CD4-positive, alpha-beta T cell treated with Interleukin-17A for 4 hours (primary cell): ENCODE data around the gene TPRX1.
"Not testable (repeated sequence)": the region's sequence is repeated elsewhere in the genome, so short reads cannot be mapped to it uniquely, and the experiment has no call there.

ENCODE experiments used
- DNase-seq: peaks from one replicate; pipeline ENCODE4 v3.0.0-alpha.2; 2020; ENCODE audit warnings: mixed read lengths

The TPRX1 gene

DNA sequence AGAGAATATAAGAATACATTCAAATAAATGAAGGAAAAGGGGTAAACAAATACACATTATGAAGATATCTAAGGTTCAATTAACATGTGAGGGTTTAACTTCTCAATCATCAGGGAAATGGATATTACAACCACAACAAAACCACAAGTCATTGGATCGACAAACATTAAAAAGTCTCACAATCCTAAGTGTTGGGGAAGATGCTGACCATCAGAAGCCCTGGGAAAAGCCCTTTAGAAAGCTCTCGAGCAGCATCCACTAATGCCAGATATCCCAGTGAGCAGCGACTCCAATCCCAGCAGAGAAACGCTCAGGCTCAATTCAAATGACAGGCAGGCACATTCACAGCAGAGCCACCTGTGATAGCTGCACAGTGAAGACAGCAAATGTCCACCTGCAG lies 3.1 kb downstream of the TPRX1 start:
- DNase-seq, result no peak

DNA sequence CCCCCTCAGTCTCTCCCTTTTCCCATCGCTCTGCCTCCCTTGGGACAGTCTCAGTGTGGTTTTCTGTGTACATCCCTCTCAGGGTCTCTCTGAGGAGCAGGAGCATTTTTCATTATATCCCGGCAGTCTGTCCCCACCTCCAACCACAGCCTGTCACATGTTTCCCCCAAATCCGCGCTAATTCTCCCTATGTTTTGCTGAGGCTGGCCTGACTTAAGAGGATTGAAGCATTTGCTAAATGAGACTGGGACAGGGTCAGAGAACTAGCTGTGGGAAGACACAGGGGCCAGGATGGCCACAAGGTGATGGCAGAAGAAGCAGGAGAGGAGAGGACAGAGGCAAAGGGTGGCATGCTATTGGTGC lies 5.5 kb downstream of the TPRX1 start:
- no peak for DNase-seq

DNA sequence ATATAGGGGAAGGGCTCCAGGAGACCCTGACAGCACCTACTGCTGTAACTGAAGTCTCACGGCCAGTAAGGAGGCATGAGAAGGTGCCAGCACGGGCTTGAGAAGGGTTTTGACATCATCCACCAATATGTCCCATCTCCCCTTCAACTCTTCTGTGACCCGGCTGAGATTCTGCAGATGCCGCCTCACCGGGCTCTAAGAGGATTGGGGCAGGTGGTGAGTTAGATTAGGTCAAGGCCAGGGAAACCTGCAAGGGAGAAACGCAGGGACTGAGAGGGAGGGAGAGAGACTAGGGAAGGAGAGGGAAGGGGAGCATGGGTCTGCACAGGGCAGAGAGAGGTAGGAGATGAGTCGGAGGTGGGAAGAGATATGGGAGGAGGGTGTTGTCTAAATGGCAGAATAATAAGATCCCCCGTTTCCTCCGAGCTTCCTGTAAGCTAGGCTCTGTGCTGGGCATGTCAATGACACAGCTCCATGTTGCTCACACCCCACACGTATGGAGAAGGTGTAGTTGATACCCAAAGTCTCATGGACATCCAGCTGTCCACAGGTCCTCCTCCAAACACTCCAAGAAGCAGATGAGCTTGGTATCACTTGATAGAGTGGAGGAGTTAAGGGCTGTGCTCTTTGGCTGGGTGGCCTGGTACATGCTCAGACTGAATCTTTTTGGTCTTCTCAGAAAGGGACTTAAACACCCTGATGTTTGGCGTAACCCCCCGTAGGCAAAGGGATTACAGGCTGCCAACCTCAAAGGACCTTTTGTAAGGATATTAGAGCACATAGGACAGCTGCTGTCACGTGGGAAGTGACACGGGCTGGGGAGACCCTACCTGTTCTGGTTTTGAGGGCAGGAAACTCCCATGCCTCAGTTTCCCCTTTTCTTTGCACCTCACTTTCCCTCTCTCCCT lies 6.1 kb downstream of the TPRX1 start:
- DNase-seq, result no peak

DNA sequence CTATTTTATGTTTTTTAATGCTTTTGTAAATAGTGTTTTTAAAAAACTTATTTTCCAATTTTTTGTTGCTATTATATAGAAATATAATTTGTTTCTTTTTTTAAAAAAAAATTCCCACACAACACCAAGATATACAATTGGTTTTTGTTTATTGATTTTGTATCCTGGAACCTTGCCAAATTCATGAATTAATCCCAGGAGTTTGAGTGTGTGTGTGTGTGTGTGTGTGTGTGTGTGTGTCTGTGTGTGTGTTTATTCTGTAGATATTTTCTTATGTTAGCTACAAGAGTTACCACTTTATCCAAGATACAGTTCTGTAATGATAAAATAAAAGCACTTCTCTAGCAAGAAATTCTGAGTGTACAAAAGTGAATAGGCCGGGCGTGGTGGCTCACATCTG lies 7.6 kb downstream of the TPRX1 start:
- no peak for DNase-seq

DNA sequence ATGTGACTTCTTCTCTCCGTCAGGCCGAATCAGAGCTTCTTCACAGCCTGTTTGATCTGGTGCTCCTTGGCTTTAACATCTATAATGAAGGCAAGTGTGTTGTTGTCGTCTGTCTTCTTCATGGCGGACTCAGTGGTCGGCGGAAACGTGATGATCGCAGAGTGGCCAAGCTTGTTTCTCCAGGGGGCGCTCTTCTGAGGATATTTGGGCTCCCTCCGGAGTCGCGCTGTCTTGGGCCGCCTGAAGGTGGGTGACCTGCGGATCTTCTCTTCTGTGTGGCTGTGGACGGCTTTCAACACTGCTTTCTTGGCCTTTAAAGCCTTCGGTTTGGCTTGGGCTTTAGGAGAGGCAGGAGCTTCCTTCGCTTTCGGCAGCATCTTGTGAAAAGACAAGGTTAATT lies 9.8 kb downstream of the TPRX1 start:
- DNase-seq, result no peak

DNA sequence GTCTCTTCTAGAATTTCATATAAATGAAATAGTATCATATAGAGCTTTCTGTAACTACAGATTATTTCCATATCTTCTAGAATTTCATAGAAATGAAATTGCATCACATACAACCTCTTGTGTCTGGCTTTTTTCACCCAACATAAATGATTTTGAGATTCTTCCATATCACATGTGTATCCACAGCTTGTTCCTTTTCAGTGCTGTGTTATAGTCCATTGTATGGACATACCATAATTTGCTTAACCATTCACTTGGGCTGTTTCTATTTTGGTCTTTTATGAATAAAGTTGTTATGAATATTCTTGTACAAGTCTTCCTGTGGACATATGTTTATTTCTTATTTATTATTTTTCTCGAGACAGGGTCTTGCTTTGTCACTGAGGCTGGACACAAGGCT lies 11.7 kb downstream of the TPRX1 start:
- DNase-seq, result no peak

DNA sequence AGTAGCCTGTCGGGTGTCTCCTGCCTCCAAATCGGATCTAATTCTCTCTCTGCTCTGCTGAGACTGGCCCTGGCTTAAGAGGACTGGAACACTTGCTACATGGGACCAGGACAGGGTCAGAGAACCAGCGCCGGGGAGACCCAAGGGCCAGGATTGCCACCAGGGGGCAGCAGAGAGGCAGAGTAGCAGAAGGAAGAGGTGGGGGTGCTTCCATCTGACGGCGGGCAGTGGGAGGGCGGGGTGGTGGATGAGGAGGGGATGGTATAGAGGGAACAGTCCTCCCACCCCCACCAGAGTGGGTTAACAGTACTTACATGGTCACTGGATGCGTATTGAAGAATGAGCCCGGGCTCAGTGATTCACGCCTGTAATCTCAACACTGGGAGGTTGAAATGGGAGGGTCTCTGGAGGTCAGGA lies 13.9 kb downstream of the TPRX1 start:
- peak; percentile 93 for DNase-seq

DNA sequence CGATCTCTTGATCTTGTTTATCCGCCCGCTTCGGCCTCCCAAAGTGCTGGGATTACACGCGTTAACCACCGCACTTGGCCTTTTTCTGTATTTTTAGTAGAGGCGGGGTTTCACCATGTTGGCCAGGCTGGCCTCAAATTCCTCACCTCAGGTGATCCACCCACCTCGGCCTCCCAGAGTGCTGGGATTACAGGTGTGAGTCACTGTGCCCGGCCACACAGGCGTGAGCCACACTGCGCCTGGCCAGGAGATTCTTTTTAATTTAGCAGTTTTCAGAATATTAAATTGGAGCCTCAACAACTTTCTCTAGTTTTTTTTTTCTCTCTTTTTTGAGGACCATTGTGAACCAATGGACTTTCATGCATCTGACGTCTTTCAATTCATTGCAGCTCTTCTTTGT lies 14.5 kb downstream of the TPRX1 start:
- not testable (repeated sequence) for DNase-seq

DNA sequence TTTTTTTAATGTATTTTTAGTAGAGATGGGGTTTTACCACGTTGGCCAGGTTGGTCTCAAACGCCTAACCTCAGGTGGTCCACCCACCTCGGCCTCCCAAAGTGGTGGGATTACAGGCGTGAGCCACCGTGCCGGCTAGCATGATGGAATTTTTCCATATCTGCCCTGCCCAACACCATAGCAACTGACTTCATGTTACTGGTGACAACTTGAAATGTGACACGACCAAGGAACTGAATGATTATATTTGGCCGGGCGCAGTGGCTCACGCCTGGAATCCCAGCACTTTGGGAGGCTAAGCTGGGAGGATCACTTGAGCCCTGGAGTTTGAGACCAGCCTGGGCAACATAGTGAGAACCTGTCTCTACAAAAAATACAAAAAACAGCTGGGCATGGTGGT lies 17.0 kb downstream of the TPRX1 start:
- DNase-seq, result not testable (repeated sequence)

DNA sequence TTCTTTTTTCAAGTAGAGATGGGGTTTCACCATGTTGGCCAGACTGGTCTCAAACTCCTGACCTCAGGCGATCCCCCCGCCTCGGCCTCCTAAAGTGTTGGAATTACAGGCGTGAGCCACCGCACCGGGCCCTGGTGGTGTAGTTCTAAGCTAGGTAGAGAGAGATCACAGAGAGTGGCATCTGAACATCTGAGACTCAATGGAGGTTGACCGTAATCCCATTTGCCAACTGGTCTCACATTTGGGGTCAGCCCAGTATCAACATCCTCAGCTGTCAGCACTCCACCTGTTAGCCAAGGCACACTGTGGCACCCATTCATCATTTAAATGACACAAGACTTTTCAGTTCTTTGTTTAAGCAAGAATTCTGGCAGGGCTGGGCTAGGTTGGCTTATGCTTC lies 17.8 kb downstream of the TPRX1 start:
- DNase-seq, result no peak

DNA sequence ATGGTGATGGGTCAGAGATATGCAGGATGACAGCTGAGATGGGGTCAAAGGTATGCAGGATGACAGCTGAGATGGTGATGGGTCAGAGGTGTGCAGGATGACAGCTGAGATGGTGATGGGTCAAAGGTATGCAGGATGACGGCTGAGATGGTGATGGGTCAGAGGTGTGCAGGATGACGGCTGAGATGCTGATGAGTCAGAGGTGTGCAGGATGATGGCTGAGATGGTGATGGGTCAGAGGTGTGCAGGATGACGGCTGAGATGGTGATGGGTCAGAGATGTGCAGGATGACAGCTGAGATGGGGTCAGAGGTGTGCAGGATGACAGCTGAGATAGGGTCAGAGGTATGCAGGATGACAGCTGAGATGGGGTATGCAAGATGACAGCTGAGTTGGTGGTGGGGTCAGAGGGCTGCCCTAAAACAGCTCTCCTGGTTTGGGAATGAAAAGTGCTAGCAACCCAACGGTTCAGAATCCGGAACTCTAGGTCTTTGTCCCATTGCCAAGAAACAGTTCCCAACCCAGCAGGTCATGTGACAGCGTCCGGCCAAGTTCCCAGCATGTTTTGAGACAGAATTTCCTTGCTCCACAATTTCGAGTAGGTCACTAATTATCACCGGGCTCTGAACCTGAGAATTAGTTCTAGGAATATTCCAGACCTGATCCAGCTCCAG lies 22.6 kb downstream of the TPRX1 start:
- no peak for DNase-seq

DNA sequence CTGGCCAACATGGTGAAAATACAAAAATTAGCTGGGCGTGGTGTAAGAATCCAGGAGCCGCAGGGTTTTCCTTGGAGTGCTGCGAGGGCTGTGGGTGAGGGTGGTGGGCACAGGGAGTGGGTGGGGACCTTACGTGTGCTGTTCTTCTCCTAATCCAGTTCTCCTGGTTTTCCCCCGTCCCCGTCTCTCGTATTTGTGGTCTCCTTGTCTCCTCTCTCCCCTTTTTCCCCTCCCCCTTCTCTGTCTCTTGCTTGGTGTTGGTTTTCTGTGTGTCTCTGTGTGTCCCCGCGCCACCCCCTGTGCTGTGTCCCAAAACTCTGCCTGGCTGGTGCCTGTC lies 24.2 kb downstream of the TPRX1 start:
- DNase-seq, result no peak

DNA sequence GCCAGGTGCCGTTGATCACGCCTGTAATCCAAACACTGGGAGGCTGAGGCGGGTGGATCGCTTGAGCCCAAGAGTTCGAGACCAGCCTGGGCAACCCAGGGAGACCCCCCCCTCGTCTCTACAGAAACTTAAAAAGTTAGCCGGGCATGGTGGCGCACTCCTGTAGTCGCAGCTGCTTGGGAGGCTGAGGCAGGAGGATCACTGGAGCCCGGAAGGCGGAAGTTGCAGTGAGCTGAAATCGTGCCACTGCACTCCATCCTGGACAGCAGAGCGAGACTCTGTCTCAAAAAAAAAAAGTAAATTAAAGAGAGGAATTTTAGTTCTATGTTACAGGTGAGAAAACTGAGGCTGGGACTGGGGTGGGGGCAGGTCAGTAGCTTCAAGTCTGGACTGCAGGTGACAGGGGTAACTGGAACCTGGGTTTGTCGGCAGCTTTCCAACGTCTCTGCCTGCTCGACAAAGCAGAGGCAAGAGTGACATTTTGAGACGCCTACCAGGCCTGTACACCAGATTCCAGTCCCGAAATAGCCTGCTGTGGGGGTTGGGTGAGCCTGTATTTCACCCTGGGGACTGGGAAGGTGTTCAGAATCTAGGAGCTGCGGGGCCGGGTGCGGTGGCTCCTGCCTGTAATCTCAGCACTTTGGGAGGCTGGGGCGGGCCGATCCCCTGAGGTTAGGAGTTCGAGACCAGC lies 24.7 kb downstream of the TPRX1 start:
- DNase-seq, result no peak

DNA sequence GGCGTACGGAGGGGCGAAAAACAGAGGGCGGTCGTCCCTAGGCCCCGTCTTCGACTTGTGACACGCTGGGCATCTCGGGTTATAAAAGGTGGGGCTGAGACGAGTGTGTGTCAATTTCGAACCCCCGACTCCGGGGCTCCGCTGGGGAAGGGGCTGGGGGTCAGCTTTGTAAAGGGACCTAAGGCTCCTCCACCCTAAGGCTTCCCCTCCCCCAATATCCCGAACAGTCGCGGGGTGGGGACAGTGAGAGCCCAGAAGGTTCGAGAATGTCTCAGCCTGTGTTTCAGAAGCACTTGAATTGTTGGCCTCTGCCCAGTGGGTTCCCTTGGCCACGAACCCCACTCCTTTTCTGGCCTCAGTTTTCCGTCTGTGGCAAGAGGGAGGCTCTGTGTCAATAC lies 25.4 kb downstream of the TPRX1 start:
- peak; percentile 26 for DNase-seq

DNA sequence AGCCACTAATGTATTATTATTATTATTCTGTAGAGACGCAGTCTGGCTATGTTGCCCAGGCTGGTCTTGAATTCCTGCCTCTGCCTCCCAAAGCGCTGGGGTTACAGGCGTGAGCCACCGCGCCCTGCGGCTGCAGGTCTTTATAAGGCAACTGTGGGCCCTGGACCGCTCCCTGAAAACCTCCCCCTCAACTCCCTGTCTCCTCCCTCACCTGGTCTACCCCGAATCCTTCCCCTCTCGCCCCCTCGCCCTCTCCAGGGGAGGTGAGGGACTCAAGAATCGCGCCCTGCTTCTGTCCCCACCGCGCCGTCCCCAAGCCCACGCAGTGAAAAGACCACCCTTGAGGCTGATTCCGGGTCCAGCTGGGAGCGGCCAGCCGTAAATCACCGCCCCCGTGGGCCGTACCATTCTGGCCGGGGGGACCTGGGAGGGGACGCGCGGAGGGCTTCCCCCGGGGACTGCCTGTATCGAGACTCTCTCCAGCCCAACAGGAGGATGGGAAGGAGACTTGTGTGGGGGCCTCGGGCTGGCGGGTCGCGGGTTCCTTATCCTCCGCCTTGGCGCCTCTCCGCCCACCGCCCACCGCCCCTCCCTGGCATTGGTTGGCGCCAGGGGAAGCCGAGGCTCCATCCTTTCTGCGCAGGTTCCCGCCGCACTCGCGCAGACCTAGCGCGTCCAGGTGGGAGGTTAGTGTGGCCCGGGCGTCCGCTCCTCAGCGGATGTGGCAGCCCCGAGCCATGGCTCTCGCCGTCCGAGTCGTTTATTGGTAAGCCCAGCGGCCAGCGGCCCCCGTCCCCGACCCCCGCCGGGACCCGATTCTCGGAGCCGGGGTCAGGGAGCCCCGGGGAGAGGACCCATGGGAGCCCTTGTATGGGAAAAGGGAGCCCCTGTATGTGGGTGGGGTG lies 26.1 kb downstream of the TPRX1 start, which contains the start of gene SELENOW:
Gene SELENOW (plus strand): TSS at position 655 of the 905 bp plus-strand sequence. CDS start 83 bp downstream, at position 738.
- peak; percentile 83 for DNase-seq

DNA sequence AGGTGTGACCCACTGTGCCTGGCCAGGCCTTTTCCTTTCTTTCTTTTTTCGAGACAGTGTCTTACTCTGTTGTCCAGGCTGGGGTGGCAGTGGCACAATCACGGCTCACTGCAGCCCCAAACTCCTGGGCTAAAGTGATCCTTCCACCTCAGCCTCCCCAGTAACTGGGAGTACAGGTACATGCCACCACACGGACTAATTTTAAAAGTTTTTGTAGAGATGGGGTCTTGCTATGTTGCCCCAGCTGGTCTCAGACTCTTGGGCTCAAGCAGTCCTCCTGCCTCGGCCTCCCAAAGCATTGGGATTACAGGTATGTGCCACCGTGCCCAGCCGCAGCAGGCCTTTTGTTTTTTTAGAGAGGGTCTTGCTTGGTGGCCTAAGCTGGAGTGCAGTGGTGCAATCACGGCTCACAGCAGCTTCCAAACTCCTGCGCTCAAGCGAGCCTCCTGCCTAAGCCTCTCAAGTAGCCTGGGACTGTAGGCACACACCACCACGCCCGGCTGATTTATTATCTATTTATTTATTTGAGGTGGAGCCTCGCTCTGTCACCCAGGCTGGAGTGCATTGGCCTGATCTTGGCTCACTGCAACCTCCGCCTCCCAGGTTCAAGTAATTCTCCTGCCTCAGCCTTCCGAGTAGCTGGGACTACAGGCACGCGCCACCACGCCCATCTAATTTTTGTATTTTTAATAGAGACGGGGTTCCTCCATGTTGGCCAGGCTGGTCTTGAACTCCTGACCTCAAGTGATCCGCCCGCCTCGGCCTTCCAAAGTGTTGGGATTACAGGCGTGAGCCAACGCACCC lies 26.9 kb downstream of the TPRX1 start:
- DNase-seq, result not testable (repeated sequence)

DNA sequence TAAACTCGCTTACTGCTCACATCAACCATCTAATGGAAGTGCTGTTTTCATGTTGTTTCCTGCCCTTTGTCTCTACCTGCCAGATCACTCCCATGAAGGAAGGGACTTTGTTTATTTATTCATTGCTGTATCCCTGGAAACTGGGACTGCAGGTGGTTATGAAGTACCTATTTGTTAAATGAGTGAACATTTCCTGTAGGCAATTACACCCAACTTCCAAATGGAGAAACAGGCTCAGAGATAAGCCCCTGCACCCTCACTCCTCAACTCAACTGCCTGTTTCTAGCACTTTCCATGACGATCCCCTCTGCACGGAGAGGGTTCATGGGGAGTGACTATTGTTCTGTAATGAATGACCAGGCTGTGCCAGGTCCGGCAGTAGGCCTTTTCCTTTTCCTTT lies 27.8 kb downstream of the TPRX1 start:
- no peak for DNase-seq

DNA sequence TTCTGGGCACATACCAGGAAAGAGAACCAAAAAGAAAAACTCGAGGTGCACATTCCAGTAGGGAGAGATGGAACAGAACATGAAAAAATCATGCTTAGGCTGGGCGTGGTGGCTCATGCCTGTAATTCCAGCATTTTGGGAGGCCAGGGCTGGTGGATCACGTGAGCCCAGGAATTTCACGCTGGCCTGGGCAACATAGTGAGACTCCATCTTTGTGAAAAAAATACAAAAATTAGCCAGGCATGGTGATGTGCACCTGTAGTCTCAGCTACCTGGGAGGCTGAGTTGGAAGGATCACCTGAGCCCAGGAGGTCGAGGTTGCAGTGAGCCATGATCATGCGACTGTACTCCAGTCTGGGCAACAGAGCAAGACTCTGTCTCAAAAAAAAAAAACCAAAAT lies 33.1 kb downstream of the TPRX1 start:
- not testable (repeated sequence) for DNase-seq

DNA sequence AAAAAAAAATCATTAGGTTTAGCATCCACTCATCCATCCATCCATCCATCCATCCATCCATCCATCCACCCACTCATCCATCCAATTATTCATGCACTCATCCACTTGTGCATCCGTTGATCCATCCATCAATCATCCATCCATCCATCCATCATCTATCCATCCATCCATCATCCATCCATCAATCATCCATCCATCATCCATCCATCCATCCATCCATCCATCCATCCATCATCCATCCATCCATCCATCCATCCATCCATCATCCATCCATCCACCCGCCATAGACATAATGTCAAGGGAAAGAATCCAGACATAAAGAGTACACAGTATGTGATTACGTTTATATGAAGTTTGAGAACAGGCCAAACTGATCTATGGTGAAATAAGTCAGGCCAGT lies 34.8 kb downstream of the TPRX1 start:
- no peak for DNase-seq

DNA sequence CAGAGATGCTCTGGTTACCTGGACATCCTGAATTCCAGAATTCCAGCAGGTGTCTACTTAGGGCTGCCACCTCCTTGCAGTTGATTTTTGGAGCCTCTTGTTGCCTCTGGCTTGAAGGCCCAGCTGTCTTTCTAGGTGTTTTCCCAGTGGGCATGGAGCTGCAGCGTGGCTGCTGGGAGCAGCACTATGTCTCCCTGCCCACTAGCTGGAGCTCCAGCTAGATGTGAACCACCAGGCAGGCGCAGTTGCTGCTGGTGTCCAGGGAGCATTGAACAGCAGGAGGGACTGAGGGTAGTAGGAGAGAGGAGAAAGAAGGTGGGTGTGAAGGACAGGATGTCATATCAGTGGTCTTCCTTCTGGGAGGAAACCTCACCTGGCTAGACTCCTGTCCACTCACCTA lies 35.7 kb downstream of the TPRX1 start:
- no peak for DNase-seq

DNA sequence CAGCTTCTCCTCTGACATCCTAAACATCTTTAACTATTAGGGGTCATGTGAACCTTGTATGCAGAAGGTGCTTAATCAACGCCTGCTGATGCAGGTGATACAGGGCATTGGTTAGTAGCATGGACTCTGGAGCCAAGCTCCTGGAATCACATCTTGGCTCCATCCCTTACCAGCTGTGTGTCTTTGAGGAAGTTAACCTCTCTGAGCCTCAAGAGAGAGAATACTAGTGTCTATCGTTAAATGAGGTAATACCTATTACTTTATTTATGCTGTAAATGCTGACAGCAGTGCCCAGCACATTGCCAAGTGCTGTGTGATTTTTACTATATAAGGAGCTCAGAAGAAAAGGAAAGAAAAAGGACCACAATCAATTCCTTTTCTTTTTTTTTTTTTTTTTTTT lies 37.0 kb downstream of the TPRX1 start:
- DNase-seq, result no peak

DNA sequence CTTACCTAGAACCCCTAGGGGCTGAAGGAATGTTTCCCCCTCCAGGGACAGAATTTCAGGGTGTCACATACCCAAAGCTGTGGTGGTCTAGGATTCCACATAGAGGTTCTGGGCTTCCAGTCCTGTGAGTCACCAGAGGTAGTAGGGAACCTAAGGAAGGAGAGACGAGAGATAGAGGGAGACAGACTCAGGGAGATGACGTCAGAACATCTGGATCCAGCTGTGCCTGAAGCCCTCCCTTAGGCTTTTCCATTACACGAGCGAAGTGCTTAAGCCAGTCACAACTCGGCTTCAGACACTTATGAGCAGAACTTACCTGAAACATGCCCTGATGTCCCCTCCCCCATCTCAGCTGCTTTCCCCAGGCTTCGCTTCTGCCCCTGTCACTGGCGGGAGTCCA lies 37.7 kb downstream of the TPRX1 start:
- DNase-seq, result no peak
